Activated CD4-positive, alpha-beta T cell treated with anti-CD3 and anti-CD28 coated beads, Interleukin-2, amount 50 U/mL, for 1 hour (primary cell): ENCODE data around the gene NALCN.

Experiments used
- DNase-seq: peaks from one replicate; pipeline ENCODE4 v3.0.0-alpha.2; 2020

NALCN gene

GRCh38 chr13:101181076-101181685, 235.1 kb downstream of the NALCN start:
- DNase-seq = no peak

GRCh38 chr13:101179021-101179420, 237.3 kb downstream of the NALCN start:
- no peak for DNase-seq

GRCh38 chr13:101178406-101178805, 237.9 kb downstream of the NALCN start:
- DNase-seq = no peak

- no peak for DNase-seq
These were observed 246.0 kb downstream of the NALCN start for GRCh38 chr13:101170306-101170705.

- no peak for DNase-seq
These were observed 259.0 kb downstream of the NALCN start for GRCh38 chr13:101157261-101157660.

- no peak for DNase-seq
These were observed 260.4 kb downstream of the NALCN start for GRCh38 chr13:101155920-101156319.

- no peak for DNase-seq
These were observed 264.1 kb downstream of the NALCN start for GRCh38 chr13:101152184-101152583.

GRCh38 chr13:101150998-101151397, 265.3 kb downstream of the NALCN start:
- no peak for DNase-seq

GRCh38 chr13:101149735-101150384, 266.4 kb downstream of the NALCN start:
- DNase-seq = no peak

GRCh38 chr13:101146101-101146898, 270.0 kb downstream of the NALCN start:
- DNase-seq = no peak

GRCh38 chr13:101144808-101145419, 271.4 kb downstream of the NALCN start:
- no peak for DNase-seq

GRCh38 chr13:101140936-101141335, 275.4 kb downstream of the NALCN start:
- no peak for DNase-seq

- DNase-seq = no peak
These were observed 276.1 kb downstream of the NALCN start for GRCh38 chr13:101140087-101140770.

GRCh38 chr13:101139081-101139480, 277.2 kb downstream of the NALCN start:
- no peak for DNase-seq

- DNase-seq = no peak
These were observed 288.5 kb downstream of the NALCN start for GRCh38 chr13:101127741-101128353.

- no peak for DNase-seq
These were observed 293.3 kb downstream of the NALCN start for GRCh38 chr13:101123028-101123427.

GRCh38 chr13:101121608-101122007, 294.7 kb downstream of the NALCN start:
- DNase-seq = no peak

GRCh38 chr13:101120007-101120406, 296.3 kb downstream of the NALCN start:
- no peak for DNase-seq

GRCh38 chr13:101116826-101117225, 299.5 kb downstream of the NALCN start:
- no peak for DNase-seq

- no peak for DNase-seq
These were observed 300.0 kb downstream of the NALCN start for GRCh38 chr13:101116341-101116740.

GRCh38 chr13:101115762-101116171, 300.5 kb downstream of the NALCN start:
- DNase-seq = no peak

GRCh38 chr13:101111894-101112293, 304.4 kb downstream of the NALCN start:
- DNase-seq = no peak

- DNase-seq = no peak
These were observed 307.3 kb downstream of the NALCN start for GRCh38 chr13:101109005-101109404.
